Right lobe of liver (tissue), 6 donors: Measurements from ENCODE around the gene SYPL1. TPM values are rescaled to one million over a fixed set of nuclear protein-coding genes. Genes with fewer than 3 reads are reported as not detected.

Source experiments
- ATAC-seq, 4 donors: fragments of 200-7000 bp; cut with Tn5 transposase; one replicate each; pipeline ENCODE4 v1.9.1; 2020; ENCODE audit warnings: mild to moderate bottlenecking in 4 of 4, moderate library complexity in 4 of 4
- DNase-seq, 3 donors: peaks; one replicate each; pipeline ENCODE4 v3.0.0-alpha.2; 2020
- H3K27ac ChIP-seq, 3 donors: fragments of 200-600 bp; one replicate each; pipeline ENCODE4 v1.8.0; 2022
- H3K27me3 ChIP-seq, 2 donors: fragments of 200-600 bp; one replicate each; pipeline ENCODE4 v1.8.0; 2022
- H3K36me3 ChIP-seq, 4 donors: fragments of 200-600 bp; sonication (generic) in 1 of 4; one replicate each; pipeline versions ENCODE4 v1.5.1 to v1.8.0; 2017 to 2022; ENCODE audit warnings: control low read depth in 1 of 4
- H3K4me1 ChIP-seq, 4 donors: fragments of 200-600 bp; sonication (generic) in 1 of 4; one replicate each; pipeline versions ENCODE4 v1.5.1 to v1.8.0; 2017 to 2022; ENCODE audit warnings: control low read depth in 1 of 4
- H3K4me3 ChIP-seq, 3 donors: fragments of 200-600 bp; one replicate each; pipeline ENCODE4 v1.8.0; 2022
- H3K9me3 ChIP-seq, 4 donors: fragments of 200-600 bp; sonication (generic) in 1 of 4; one replicate each; pipeline versions ENCODE4 v1.5.1 to v1.8.0; 2017 to 2022; ENCODE audit warnings: control low read depth in 1 of 4
- CTCF ChIP-seq, 4 donors: fragments of 200-600 bp in 3 of 4; fragments of 450-650 bp in 1 of 4; IDR thresholded peaks; one replicate each; pipeline versions ENCODE4 v1.5.1 to v1.8.0; 2016 to 2022; ENCODE audit warnings: antibody characterized with exemption in 4 of 4, mild to moderate bottlenecking in 2 of 4
- POLR2A ChIP-seq: fragments of 450-650 bp; IDR thresholded peaks from one replicate; pipeline ENCODE4 v1.6.1; 2017; ENCODE audit warnings: antibody characterized with exemption, mild to moderate bottlenecking
- WGBS: methylation state at CpG from one replicate; pipeline ENCODE4 v1.1.6; 2018; ENCODE audit warnings: low coverage, low lambda C conversion rate; ENCODE audit not compliant: insufficient coverage; ENCODE audit errors: missing lambda C conversion rate; 5-methylcytosine and 5-hydroxymethylcytosine counted together
- intact Hi-C, 2 donors: fragments of 100-400 bp; cut with DNase I; formaldehyde crosslinking; loops; one replicate each; pipeline versions ENCODE4 v1.11.2 to v1.14.1; 2022
- total RNA-seq, 6 experiments: library from RNA; depleted of rRNA in 2 of 6; stranded (reverse); fragments of >200 nt in 2 of 6; fragmentation: NEBNext Ultra II Directional in 3 of 6; extraction: Animal tissue kit (Norgen Biotek cat#: 25700) in 3 of 6; gene quantifications; one replicate each; pipeline versions ENCODE4 v1.1.0 to v1.2.4, GENCODE V29; 2016 to 2023
- donor health status: DM: no; HTN: yes; CAD: no.
- donor health status: DM: no; HTN: no; CAD: no.
- donor health status: DM: no; HTN: no; CAD: no.
- donor health status: DM: no; HTN: yes; CAD: no.
- donor health status: DM: no; HTN: yes; CAD: no.

Gene SYPL1
- total RNA-seq, 6 experiments from 2014 or later = 29.5 to 43.0 (median 37.1) TPM

- Histone ChIP-seq H3K4me1 (peaks cover 0 to 7% (median 0%) of the 10 kb centered on the region in 4 donors), H3K9me3 (no peaks in the 10 kb centered on the region), H3K4me3 (no peak overlapping the region), H3K36me3 (no peaks in the 10 kb centered on the region), H3K27ac (no peak overlapping the region), H3K27me3 (no peaks in the 10 kb centered on the region)
- DNase-seq = no peak
- intact Hi-C loops = loop anchor here (10.0 kb wide), 2 partner anchors 277 to 387 kb away; no protein-coding TSS in a partner anchor
- 60% methylated on average over 3 of the region's 4 CpGs for WGBS
- TF ChIP-seq POLR2A (no peak), CTCF (IDR thresholded peaks at IDR 0.05) (no peak)
- no peak for ATAC-seq
Measured at GRCh38 chr7:106042196-106042611, 69.9 kb downstream of the SYPL1 start.

DNA sequence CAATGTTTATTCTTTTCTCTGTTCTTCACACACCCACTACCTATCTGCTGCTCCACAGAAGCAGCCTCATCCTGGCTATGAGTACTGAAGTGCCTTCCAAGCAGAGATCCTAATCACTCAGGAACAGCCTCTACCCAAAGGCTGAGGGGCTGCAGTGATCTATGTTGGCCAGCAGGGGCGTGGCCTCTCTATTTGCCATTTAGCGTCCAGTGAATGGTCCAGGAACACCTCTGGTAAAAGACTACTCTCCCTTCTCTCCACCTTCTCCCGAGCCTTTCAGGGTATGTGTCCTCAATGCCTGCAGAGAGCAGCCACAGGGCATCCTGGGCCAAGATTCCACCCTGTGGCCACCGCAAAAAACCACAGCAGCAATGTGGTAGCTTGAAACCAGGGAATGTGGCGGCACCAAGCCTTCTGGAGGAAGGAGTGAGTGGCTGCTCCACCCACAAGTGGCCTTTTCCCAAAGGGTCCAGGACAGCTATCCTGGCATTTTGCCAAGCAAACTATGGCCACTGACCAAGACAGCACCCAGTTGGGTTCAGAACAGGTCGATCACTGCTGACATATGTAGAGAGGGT lies 70.9 kb downstream of the SYPL1 start:
- TF ChIP-seq CTCF (IDR thresholded peaks at IDR 0.05) (peak; percentile 48 to 61 (median 53)), POLR2A (no peak)
- ATAC-seq = peak; percentile 46 to 73 (median 58)
- no peak overlapping the region for H3K4me3 ChIP-seq
- peaks cover 0 to 7% (median 0%) of the 10 kb centered on the region in 4 donors for H3K4me1 ChIP-seq
- H3K27ac ChIP-seq = no peak overlapping the region
- no peaks in the 10 kb centered on the region for H3K27me3 ChIP-seq
- 9% methylated on average over 3 of the region's 6 CpGs for WGBS
- H3K36me3 ChIP-seq = no peaks in the 10 kb centered on the region
- no peak for DNase-seq
- H3K9me3 ChIP-seq = no peaks in the 10 kb centered on the region
- intact Hi-C loops = loop anchor here (10.0 kb wide), 2 partner anchors 276 to 386 kb away; no protein-coding TSS in a partner anchor

Other genes starting within 250 kb of the SYPL1 start
- 10 to 100 TPM in 3 of 6 experiments, 1 to 10 TPM in 3; 7.1 to 15.7 (median 11.0) TPM for gene ATXN7L1, start 235.7 kb downstream of the SYPL1 start, total RNA-seq
- 1 to 10 TPM; 3.6 to 8.6 (median 4.5) TPM for gene CDHR3, start 149.0 kb downstream of the SYPL1 start, total RNA-seq
- gene NAMPT, start 172.7 kb upstream of the SYPL1 start, total RNA-seq = 100 to 1,000 TPM; 118 to 726 (median 515) TPM